CD14-positive monocyte (primary cell): Measurements from ENCODE around the gene RPL28. TPM values are rescaled to one million over a fixed set of nuclear protein-coding genes. Genes with fewer than 3 reads are reported as not detected.

Experiments used
- DNase-seq, 3 donors: peaks; one replicate each; pipeline ENCODE4 v3.0.0-alpha.2; 2011 to 2022
- H2AFZ ChIP-seq: 2 replicates; pipeline ENCODE4 v1.6.0; 2012; ENCODE audit warnings: mild to moderate bottlenecking, low read depth, low read length, inconsistent platforms; ENCODE audit not compliant: insufficient read depth, poor library complexity, severe bottlenecking
- H3K27ac ChIP-seq, 2 donors: 1 replicate in 1 of 2; 2 replicates in 1 of 2; pipeline ENCODE4 v1.5.1; 2012 to 2013; ENCODE audit warnings: low read length in 2 of 2, control low read depth in 1 of 2, inconsistent platforms in 1 of 2, low read depth in 1 of 2, mild to moderate bottlenecking in 1 of 2
- H3K27me3 ChIP-seq, 2 donors: one replicate each; pipeline versions ENCODE4 v1.6.0 to v1.6.1; 2011 to 2013; ENCODE audit warnings: low read length in 2 of 2; ENCODE audit not compliant: control insufficient read depth in 2 of 2, insufficient read depth in 2 of 2
- H3K36me3 ChIP-seq, 2 donors: replicated peaks in 1 of 2; 1 replicate in 1 of 2; 2 replicates in 1 of 2; pipeline versions ENCODE4 v1.5.1 to v1.6.1; 2012 to 2013; ENCODE audit warnings: low read length in 2 of 2, control low read depth in 1 of 2, inconsistent platforms in 1 of 2, mild to moderate bottlenecking in 1 of 2; ENCODE audit not compliant: insufficient read depth in 2 of 2, control insufficient read depth in 1 of 2
- H3K4me1 ChIP-seq, 2 donors: 1 replicate in 1 of 2; 2 replicates in 1 of 2; pipeline versions ENCODE4 v1.5.1 to v1.6.1; 2012 to 2013; ENCODE audit warnings: low read length in 2 of 2, control low read depth in 1 of 2, inconsistent platforms in 1 of 2, mild to moderate bottlenecking in 1 of 2, moderate library complexity in 1 of 2; ENCODE audit not compliant: insufficient read depth in 2 of 2, control insufficient read depth in 1 of 2
- H3K4me2 ChIP-seq: replicated peaks from 2 replicates; pipeline ENCODE3; 2012; ENCODE audit warnings: low read length, moderate library complexity, mild to moderate bottlenecking; ENCODE audit not compliant: poor library complexity, severe bottlenecking; ENCODE audit errors: extremely low read depth
- H3K4me3 ChIP-seq, 3 experiments: fragments of 200-600 bp in 1 of 3; sonication (generic) in 1 of 3; replicated peaks in 1 of 3; 1 replicate in 2 of 3; 2 replicates in 1 of 3; pipeline ENCODE4 v1.5.1; 2011 to 2013; ENCODE audit warnings: low read length in 3 of 3, mild to moderate bottlenecking in 3 of 3, control low read depth in 2 of 3, low read depth in 2 of 3, inconsistent platforms in 1 of 3, moderate library complexity in 1 of 3
- H3K79me2 ChIP-seq: 2 replicates; pipeline ENCODE4 v1.6.0; 2012; ENCODE audit warnings: mild to moderate bottlenecking, control low read depth, inconsistent platforms, low read length, moderate library complexity; ENCODE audit not compliant: insufficient read depth
- H3K9ac ChIP-seq: 2 replicates; pipeline ENCODE4 v1.6.0; 2017; ENCODE audit warnings: low read length, mild to moderate bottlenecking; ENCODE audit not compliant: insufficient read depth, poor library complexity, severe bottlenecking
- H3K9me3 ChIP-seq, 2 donors: replicated peaks in 1 of 2; 1 replicate in 1 of 2; 2 replicates in 1 of 2; pipeline versions ENCODE4 v1.5.1 to v1.6.1; 2012 to 2013; ENCODE audit warnings: low read length in 2 of 2, control low read depth in 1 of 2; ENCODE audit not compliant: control insufficient read depth in 1 of 2, insufficient read depth in 1 of 2
- H4K20me1 ChIP-seq: 2 replicates; pipeline ENCODE4 v1.6.0; 2012; ENCODE audit warnings: mild to moderate bottlenecking, low read length, control low read depth, moderate library complexity; ENCODE audit not compliant: insufficient read depth
- H3K27ac Mint-ChIP-seq, 7 donors: one replicate each; pipeline ENCODE4 v1.8.0; 2020; ENCODE audit warnings: mild to moderate bottlenecking in 7 of 7, mixed read lengths in 7 of 7, moderate library complexity in 6 of 7, inconsistent platforms in 2 of 7
- H3K27me3 Mint-ChIP-seq, 3 donors: one replicate each; pipeline ENCODE4 v1.8.0; 2021 to 2022; ENCODE audit warnings: low read depth in 3 of 3, mild to moderate bottlenecking in 3 of 3, mixed read lengths in 3 of 3, moderate library complexity in 3 of 3, inconsistent platforms in 1 of 3
- H3K36me3 Mint-ChIP-seq, 2 donors: one replicate each; pipeline ENCODE4 v1.8.0; 2020; ENCODE audit warnings: mixed read lengths in 2 of 2, inconsistent platforms in 1 of 2, mild to moderate bottlenecking in 1 of 2
- H3K4me1 Mint-ChIP-seq: one replicate; pipeline ENCODE4 v1.8.0; 2020; ENCODE audit warnings: mild to moderate bottlenecking, mixed read lengths
- H3K4me3 Mint-ChIP-seq, 2 donors: one replicate each; pipeline ENCODE4 v1.8.0; 2020; ENCODE audit warnings: mild to moderate bottlenecking in 2 of 2, mixed read lengths in 2 of 2, moderate library complexity in 1 of 2
- H3K9me3 Mint-ChIP-seq, 7 donors: one replicate each; pipeline ENCODE4 v1.8.0; 2020 to 2022; ENCODE audit warnings: mixed read lengths in 7 of 7, mild to moderate bottlenecking in 6 of 7, moderate library complexity in 6 of 7, inconsistent platforms in 2 of 7
- CTCF ChIP-seq: fragments of 200-600 bp; IDR thresholded peaks from one replicate; pipeline ENCODE4 v1.8.0; 2022; ENCODE audit warnings: antibody characterized with exemption, mild to moderate bottlenecking
- WGBS: methylation state at CpG from one replicate; pipeline ENCODE4 v1.1.5; 2013; ENCODE audit warnings: missing lambda C conversion rate; ENCODE audit not compliant: insufficient coverage; 5-methylcytosine and 5-hydroxymethylcytosine counted together
- intact Hi-C, 2 donors: fragments of 100-400 bp; cut with micrococcal nuclease; formaldehyde crosslinking; loops; one replicate each; pipeline versions ENCODE4 v1.15.0 to v1.15.1; 2023
- polyA plus RNA-seq, 3 donors: library from polyadenylated mRNA; depleted of rRNA in 1 of 3; unstranded in 2 of 3; stranded (reverse) in 1 of 3; fragments of 300-500 nt in 2 of 3; fragments of >200 nt in 1 of 3; fragmentation: Illumina TruSeq in 2 of 3; gene quantifications; 1 replicate in 2 of 3; 2 replicates in 1 of 3; pipeline ENCODE4 v1.2.3, GENCODE V29; 2012 to 2021

RPL28 gene
- polyA plus RNA-seq, 3 donors: 199 to 3,862 (median 208) TPM

GRCh38 chr19:55352549-55353145 lies 33.1 kb upstream of the RPL28 start:
- Mint-ChIP-seq H3K4me1 (peaks cover 33% of the 10 kb centered on the region), H3K9me3 (peaks cover 0 to 11% (median 8%) of the 10 kb centered on the region in 7 donors), H3K4me3 (peak overlapping the region; percentile 39 to 90), H3K36me3 (peaks cover 5 to 8% of the 10 kb centered on the region in 2 donors), H3K27ac (peak overlapping the region in 2 of 7 donors; percentile 15 to 70), H3K27me3 (peaks cover 49 to 68% (median 59%) of the 10 kb centered on the region in 3 donors)
- no peak for TF ChIP-seq CTCF
- H2AFZ ChIP-seq: no peak overlapping the region
- intact Hi-C loops: loop anchor here in 1 of 2 donors (5.0 kb wide), 1 partner anchor 40 kb away; no protein-coding TSS in a partner anchor
- peaks cover 22 to 28% of the 10 kb centered on the region in 2 donors for H3K4me1 ChIP-seq
- no peaks in the 10 kb centered on the region for H4K20me1 ChIP-seq
- H3K4me3 ChIP-seq: no peak overlapping the region
- peaks cover 0 to 9% of the 10 kb centered on the region in 2 donors for H3K9me3 ChIP-seq
- no peak overlapping the region for H3K27ac ChIP-seq
- no peak for DNase-seq
- 71% methylated on average over 25 of the region's 25 CpGs for WGBS
- H3K36me3 ChIP-seq: peaks cover 0 to 1% of the 10 kb centered on the region in 2 donors
- no peak overlapping the region for H3K4me2 ChIP-seq
- H3K27me3 ChIP-seq: peaks cover 13 to 62% of the 10 kb centered on the region in 2 donors
- no peaks in the 10 kb centered on the region for H3K79me2 ChIP-seq
- no peak overlapping the region for H3K9ac ChIP-seq

- Histone ChIP-seq H3K27ac (no peak overlapping the region), H3K4me1 (peaks cover 22 to 28% of the 10 kb centered on the region in 2 donors), H4K20me1 (no peaks in the 10 kb centered on the region), H3K79me2 (no peaks in the 10 kb centered on the region), H3K9ac (peak overlapping the region; percentile 19), H3K4me2 (peak overlapping the region; percentile 88), H3K27me3 (peaks cover 13 to 62% of the 10 kb centered on the region in 2 donors), H3K4me3 (peak overlapping the region; percentile 36 to 71 (median 45)), H3K36me3 (no peaks in the 10 kb centered on the region), H2AFZ (peak overlapping the region; percentile 73), H3K9me3 (peaks cover 0 to 9% of the 10 kb centered on the region in 2 donors)
- Mint-ChIP-seq H3K27ac (peak overlapping the region in 1 of 7 donors; percentile 22), H3K4me1 (peaks cover 33% of the 10 kb centered on the region), H3K9me3 (peaks cover 0 to 11% (median 8%) of the 10 kb centered on the region in 7 donors), H3K36me3 (peaks cover 5 to 8% of the 10 kb centered on the region in 2 donors), H3K27me3 (peaks cover 49 to 75% (median 59%) of the 10 kb centered on the region in 3 donors), H3K4me3 (peak overlapping the region; percentile 84 to 90)
- no peak for TF ChIP-seq CTCF
- no peak for DNase-seq
- intact Hi-C loops: loop anchor here in 1 of 2 donors (5.0 kb wide), 1 partner anchor 41 kb away; no protein-coding TSS in a partner anchor
- 3% methylated on average over 17 of the region's 24 CpGs for WGBS
Observed at GRCh38 chr19:55353356-55353802, 32.4 kb upstream of the RPL28 start.
